Breast epithelium (tissue), 4 donors: ENCODE measurements around the gene GADD45GIP1. TPM values are rescaled to one million over a fixed set of nuclear protein-coding genes. Genes with fewer than 3 reads are reported as not detected.

Source experiments
- DNase-seq, 2 donors: peaks; one replicate each; pipeline ENCODE4 v3.0.0-alpha.2; 2019; ENCODE audit warnings: low spot score in 2 of 2
- H3K27ac ChIP-seq, 2 donors: fragments of 200-600 bp; sonication (generic) in 1 of 2; one replicate each; pipeline ENCODE4 v1.5.1; 2016 to 2019; ENCODE audit warnings: mild to moderate bottlenecking in 1 of 2
- H3K27me3 ChIP-seq, 2 donors: fragments of 200-600 bp; sonication (generic) in 1 of 2; one replicate each; pipeline versions ENCODE4 v1.5.1 to v1.6.0; 2017 to 2019; ENCODE audit warnings: control low read depth in 1 of 2, mild to moderate bottlenecking in 1 of 2
- H3K36me3 ChIP-seq: fragments of 200-600 bp; one replicate; pipeline ENCODE4 v1.5.1; 2019
- H3K4me1 ChIP-seq, 2 donors: fragments of 200-600 bp; sonication (generic); one replicate each; pipeline ENCODE4 v1.5.1; 2016 to 2019; ENCODE audit warnings: control low read depth in 1 of 2
- H3K4me3 ChIP-seq, 3 donors: fragments of 200-600 bp; sonication (generic); 1 replicate in 2 of 3; 2 replicates in 1 of 3; pipeline ENCODE4 v1.5.1; 2016 to 2019; ENCODE audit warnings: mild to moderate bottlenecking in 3 of 3, moderate library complexity in 2 of 3
- H3K9me3 ChIP-seq, 2 donors: fragments of 200-600 bp; sonication (generic) in 1 of 2; one replicate each; pipeline ENCODE4 v1.5.1; 2016 to 2019; ENCODE audit warnings: control low read depth in 1 of 2
- POLR2A ChIP-seq: fragments of 450-650 bp; IDR thresholded peaks from one replicate; pipeline ENCODE4 v1.6.1; 2016; ENCODE audit warnings: antibody characterized with exemption, mild to moderate bottlenecking, moderate library complexity
- POLR2AphosphoS5 ChIP-seq, 3 donors: sonication (generic); formaldehyde crosslinking; IDR thresholded peaks; one replicate each; pipeline ENCODE4 v1.6.1; 2017; ENCODE audit warnings: antibody characterized with exemption in 3 of 3
- intact Hi-C: fragments of 100-400 bp; cut with DNase I; formaldehyde crosslinking; loops from one replicate; pipeline ENCODE4 v1.15.1; 2023; ENCODE audit warnings: low total_unique reads
- total RNA-seq, 3 donors: library from RNA; depleted of rRNA; stranded (reverse); fragments of >200 nt; gene quantifications; one replicate each; pipeline ENCODE4 v1.1.0, GENCODE V29; 2016
- TF ChIP-seq, protein P1 (sequence below), 3 donors: fragments of 450-650 bp; IDR thresholded peaks; one replicate each; pipeline ENCODE4 v1.5.1; 2016 to 2017; ENCODE audit warnings: antibody characterized with exemption in 3 of 3, mild to moderate bottlenecking in 3 of 3, moderate library complexity in 3 of 3

The GADD45GIP1 gene
- total RNA-seq, 3 donors from 2014 or later: 30.3 to 44.2 (median 31.5) TPM

DNA sequence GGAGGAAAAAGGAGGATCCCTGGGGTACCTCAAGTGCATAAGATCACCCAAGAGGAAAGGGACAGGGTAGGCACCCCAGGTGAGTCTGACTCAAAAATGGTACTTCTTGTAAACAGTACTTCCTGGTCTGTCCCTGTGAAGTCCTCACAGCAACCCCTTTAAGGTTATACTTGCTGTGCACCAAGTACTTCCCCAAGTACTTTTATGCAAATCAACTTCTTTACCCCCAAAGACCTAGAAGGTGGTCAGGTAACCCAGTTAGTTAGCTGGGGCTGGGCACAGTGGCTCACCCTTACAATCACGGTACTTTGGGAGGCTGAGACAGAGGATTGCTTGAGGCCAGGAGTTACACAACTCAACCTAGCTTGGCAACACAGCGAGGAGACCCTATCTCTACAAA is 16.1 kb downstream of the GADD45GIP1 start:
- Histone ChIP-seq H3K4me3 (peak overlapping the region in 2 of 3 donors; percentile 99 to 100), H3K27ac (peak overlapping the region; percentile 96 to 97), H3K36me3 (peaks cover 4% of the 10 kb centered on the region)

DNA sequence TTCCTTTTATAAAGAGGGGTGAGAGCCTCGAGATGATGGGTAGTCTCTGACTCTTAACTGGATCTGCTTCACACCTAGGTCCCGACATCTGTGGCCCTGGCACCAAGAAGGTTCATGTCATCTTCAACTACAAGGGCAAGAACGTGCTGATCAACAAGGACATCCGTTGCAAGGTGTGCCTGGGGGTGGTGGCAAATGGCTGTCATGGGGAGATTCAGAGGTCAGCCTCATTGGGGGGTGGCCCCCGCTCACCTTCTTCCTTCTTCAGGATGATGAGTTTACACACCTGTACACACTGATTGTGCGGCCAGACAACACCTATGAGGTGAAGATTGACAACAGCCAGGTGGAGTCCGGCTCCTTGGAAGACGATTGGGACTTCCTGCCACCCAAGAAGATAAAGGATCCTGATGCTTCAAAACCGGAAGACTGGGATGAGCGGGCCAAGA is 17.0 kb downstream of the GADD45GIP1 start:
- Histone ChIP-seq H3K27me3 (no peaks in the 10 kb centered on the region), H3K9me3 (no peaks in the 10 kb centered on the region), H3K4me3 (peak overlapping the region; percentile 92 to 100 (median 99)), H3K27ac (peak overlapping the region; percentile 96 to 97), H3K36me3 (peaks cover 4% of the 10 kb centered on the region), H3K4me1 (peaks cover 9 to 17% of the 10 kb centered on the region in 2 donors)
- TF ChIP-seq, protein P1, sequence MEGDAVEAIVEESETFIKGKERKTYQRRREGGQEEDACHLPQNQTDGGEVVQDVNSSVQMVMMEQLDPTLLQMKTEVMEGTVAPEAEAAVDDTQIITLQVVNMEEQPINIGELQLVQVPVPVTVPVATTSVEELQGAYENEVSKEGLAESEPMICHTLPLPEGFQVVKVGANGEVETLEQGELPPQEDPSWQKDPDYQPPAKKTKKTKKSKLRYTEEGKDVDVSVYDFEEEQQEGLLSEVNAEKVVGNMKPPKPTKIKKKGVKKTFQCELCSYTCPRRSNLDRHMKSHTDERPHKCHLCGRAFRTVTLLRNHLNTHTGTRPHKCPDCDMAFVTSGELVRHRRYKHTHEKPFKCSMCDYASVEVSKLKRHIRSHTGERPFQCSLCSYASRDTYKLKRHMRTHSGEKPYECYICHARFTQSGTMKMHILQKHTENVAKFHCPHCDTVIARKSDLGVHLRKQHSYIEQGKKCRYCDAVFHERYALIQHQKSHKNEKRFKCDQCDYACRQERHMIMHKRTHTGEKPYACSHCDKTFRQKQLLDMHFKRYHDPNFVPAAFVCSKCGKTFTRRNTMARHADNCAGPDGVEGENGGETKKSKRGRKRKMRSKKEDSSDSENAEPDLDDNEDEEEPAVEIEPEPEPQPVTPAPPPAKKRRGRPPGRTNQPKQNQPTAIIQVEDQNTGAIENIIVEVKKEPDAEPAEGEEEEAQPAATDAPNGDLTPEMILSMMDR (IDR thresholded peaks at IDR 0.05): no peak
- TF ChIP-seq POLR2A: no peak
- no peak for TF ChIP-seq POLR2AphosphoS5 (IDR thresholded peaks at IDR 0.05)
- no peak for DNase-seq
- intact Hi-C loops: no loop called here

More for the DNA sequence above, 16.1 kb downstream of the GADD45GIP1 start:
- Histone ChIP-seq H3K4me1 (peaks cover 9 to 17% of the 10 kb centered on the region in 2 donors), H3K9me3 (no peaks in the 10 kb centered on the region), H3K27me3 (no peaks in the 10 kb centered on the region)
- intact Hi-C loops: no loop called here
- DNase-seq: no peak
- TF ChIP-seq POLR2AphosphoS5 (IDR thresholded peaks at IDR 0.05) (no peak), POLR2A (no peak)
- TF ChIP-seq, protein P1 (IDR thresholded peaks at IDR 0.05): no peak

DNA sequence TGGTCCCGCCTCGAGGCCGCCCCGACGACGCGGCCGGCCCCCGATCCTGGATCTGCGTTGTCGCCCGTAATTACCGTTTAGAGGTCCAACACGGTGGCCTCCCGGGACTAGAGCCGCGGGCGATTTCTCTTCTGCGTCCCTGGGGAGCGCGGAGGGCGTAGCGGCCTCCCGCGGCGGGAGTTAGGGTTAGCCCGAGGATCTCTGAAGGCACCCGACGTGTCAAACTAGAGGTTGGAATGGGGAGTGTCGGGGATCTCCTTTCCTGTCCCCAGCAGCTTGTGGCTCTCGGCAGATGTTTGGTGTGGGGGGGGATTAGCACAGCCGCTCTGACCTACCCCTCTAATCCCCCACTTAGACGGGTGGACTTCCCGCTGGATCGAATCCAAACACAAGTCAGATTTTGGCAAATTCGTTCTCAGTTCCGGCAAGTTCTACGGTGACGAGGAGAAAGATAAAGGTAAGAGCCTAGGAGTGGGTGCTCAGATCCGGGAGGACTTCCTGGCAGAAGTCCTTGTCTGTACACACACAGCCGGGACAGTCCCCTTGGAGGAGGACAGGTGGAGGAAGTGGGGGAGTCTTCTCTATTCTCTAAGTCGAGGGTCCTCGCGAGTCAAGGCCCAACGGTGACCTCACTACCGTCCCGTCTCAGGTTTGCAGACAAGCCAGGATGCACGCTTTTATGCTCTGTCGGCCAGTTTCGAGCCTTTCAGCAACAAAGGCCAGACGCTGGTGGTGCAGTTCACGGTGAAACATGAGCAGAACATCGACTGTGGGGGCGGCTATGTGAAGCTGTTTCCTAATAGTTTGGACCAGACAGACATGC is 18.0 kb downstream of the GADD45GIP1 start:
- DNase-seq: no peak
- H3K27ac ChIP-seq: peak overlapping the region; percentile 96 to 97
- peaks cover 9 to 17% of the 10 kb centered on the region in 2 donors for H3K4me1 ChIP-seq
- H3K4me3 ChIP-seq: peak overlapping the region; percentile 92 to 100 (median 99)
- no peaks in the 10 kb centered on the region for H3K27me3 ChIP-seq
- H3K36me3 ChIP-seq: peaks cover 4% of the 10 kb centered on the region
- intact Hi-C loops: no loop called here
- H3K9me3 ChIP-seq: no peaks in the 10 kb centered on the region
- TF ChIP-seq POLR2A: no peak
- TF ChIP-seq POLR2AphosphoS5 (IDR thresholded peaks at IDR 0.05): peak in 1 of 3 donors; percentile 12
- TF ChIP-seq, protein P1 (IDR thresholded peaks at IDR 0.05): peak in 2 of 3 donors; percentile 39 to 49

DNA sequence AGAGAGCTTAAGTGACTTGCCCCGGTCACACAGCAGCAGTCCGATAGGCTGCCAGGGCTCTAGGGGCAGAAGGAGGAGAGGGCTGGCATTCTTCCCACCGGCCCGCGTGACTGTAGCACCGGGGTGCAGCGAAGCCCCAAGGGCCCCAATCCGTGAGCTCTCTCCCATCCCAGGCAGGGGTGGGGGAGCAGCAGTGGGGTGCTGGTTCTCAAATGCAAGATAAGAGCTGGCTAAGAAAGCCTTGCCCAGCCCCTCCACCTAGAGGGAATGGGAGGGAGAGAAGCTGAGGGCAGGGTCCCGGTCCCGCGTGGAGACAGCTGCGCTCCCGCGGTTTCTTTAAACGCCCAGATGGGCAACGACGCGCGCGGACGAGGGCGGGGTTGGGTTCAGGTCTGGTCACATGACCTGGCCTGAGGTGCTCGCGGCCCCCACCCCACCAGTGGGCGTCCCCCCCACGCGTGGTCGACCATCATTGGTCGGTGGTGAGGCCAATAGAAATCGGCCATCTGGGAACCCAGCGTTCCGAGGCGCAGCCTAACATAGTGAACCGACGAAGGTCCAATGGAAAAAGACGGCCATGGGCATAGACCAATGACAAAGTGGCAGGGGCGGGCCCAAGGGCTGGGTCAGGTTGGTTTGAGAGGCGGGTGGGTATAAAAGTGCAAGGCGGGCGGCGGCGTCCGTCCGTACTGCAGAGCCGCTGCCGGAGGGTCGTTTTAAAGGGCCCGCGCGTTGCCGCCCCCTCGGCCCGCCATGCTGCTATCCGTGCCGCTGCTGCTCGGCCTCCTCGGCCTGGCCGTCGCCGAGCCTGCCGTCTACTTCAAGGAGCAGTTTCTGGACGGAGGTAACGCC is 18.9 kb downstream of the GADD45GIP1 start, which contains the start of gene CALR:
Gene CALR, plus strand, starts transcription at position 683 of the 852 bp plus-strand sequence. Its CDS starts 71 bp downstream, at position 754.
- TF ChIP-seq, protein P1 (IDR thresholded peaks at IDR 0.05): peak in 1 of 3 donors; percentile 13
- TF ChIP-seq POLR2A (peak; percentile 99), POLR2AphosphoS5 (IDR thresholded peaks at IDR 0.05) (peak; percentile 95 to 97 (median 97))
- peak; percentile 100 for DNase-seq
- Histone ChIP-seq H3K27ac (peak within 1 kb of the TSS; percentile 96 to 97), H3K4me3 (peak within 1 kb of the TSS; percentile 92 to 100 (median 99)), H3K36me3 (no peaks in the 10 kb centered on the region), H3K9me3 (no peaks in the 10 kb centered on the region), H3K4me1 (peaks cover 9 to 17% of the 10 kb centered on the region in 2 donors), H3K27me3 (no peaks in the 10 kb centered on the region)
- intact Hi-C loops: no loop called here
